GM23338 (cell line): ENCODE measurements around the gene KCNA1. TPM values are rescaled to one million over a fixed set of nuclear protein-coding genes. Genes with fewer than 3 reads are reported as not detected.

Source experiments
- ATAC-seq: fragments of 200-7000 bp; cut with Tn5 transposase; 3 replicates; pipeline ENCODE4 v1.9.1; 2020
- DNase-seq: peaks from one replicate; pipeline ENCODE4 v3.0.0-alpha.2; 2015; ENCODE audit warnings: low spot score
- H2AFZ ChIP-seq: fragments of 200-600 bp; sonication (generic); 2 replicates; pipeline ENCODE4 v1.8.0; 2016; ENCODE audit warnings: antibody characterized with exemption, mild to moderate bottlenecking, moderate library complexity
- H3F3A ChIP-seq: fragments of 200-600 bp; sonication (generic); replicated peaks from 2 replicates; pipeline ENCODE4 v1.8.0; 2017; ENCODE audit warnings: antibody characterized with exemption, mixed run types, low read depth
- H3K27ac ChIP-seq: fragments of 200-600 bp; sonication (generic); 2 replicates; pipeline ENCODE4 v1.6.1; 2016; ENCODE audit warnings: low read depth
- H3K27me3 ChIP-seq: fragments of 200-600 bp; sonication (generic); 2 replicates; pipeline ENCODE4 v1.8.0; 2016; ENCODE audit warnings: mild to moderate bottlenecking, mixed run types, moderate library complexity; ENCODE audit not compliant: insufficient read depth
- H3K36me3 ChIP-seq: fragments of 200-600 bp; sonication (generic); 2 replicates; pipeline ENCODE4 v1.8.0; 2016; ENCODE audit warnings: mild to moderate bottlenecking; ENCODE audit not compliant: insufficient read depth
- H3K4me1 ChIP-seq: fragments of 200-600 bp; sonication (generic); 2 replicates; pipeline ENCODE4 v1.8.0; 2016; ENCODE audit warnings: mild to moderate bottlenecking, moderate library complexity; ENCODE audit not compliant: insufficient read depth
- H3K4me2 ChIP-seq: fragments of 200-600 bp; sonication (generic); 2 replicates; pipeline ENCODE4 v1.7.1; 2017; ENCODE audit warnings: mixed run types
- H3K4me3 ChIP-seq: fragments of 200-600 bp; sonication (generic); 2 replicates; pipeline ENCODE4 v1.6.1; 2016; ENCODE audit warnings: mixed run types
- H3K79me2 ChIP-seq: fragments of 200-600 bp; sonication (generic); replicated peaks from 2 replicates; pipeline ENCODE4 v1.8.0; 2017; ENCODE audit warnings: mild to moderate bottlenecking; ENCODE audit not compliant: insufficient read depth
- H3K9me2 ChIP-seq: fragments of 200-600 bp; sonication (generic); 2 replicates; pipeline ENCODE4 v1.8.0; 2017; ENCODE audit not compliant: insufficient read depth
- H4K20me1 ChIP-seq: fragments of 200-600 bp; sonication (generic); replicated peaks from 2 replicates; pipeline ENCODE4 v1.8.0; 2017; ENCODE audit warnings: mild to moderate bottlenecking; ENCODE audit not compliant: insufficient read depth
- H3K27ac Mint-ChIP-seq: 2 replicates; pipeline ENCODE4 v1.8.0; 2020; ENCODE audit warnings: inconsistent platforms, mild to moderate bottlenecking, moderate library complexity, mixed read lengths
- H3K27me3 Mint-ChIP-seq: 3 replicates; pipeline ENCODE4 v1.8.0; 2022; ENCODE audit warnings: low read depth, mild to moderate bottlenecking, moderate library complexity, mixed read lengths, inconsistent platforms; ENCODE audit not compliant: insufficient read depth, poor library complexity
- H3K36me3 Mint-ChIP-seq: 3 replicates; pipeline ENCODE4 v1.8.0; 2021; ENCODE audit warnings: low read depth, mild to moderate bottlenecking, inconsistent platforms, moderate library complexity, mixed read lengths
- H3K4me1 Mint-ChIP-seq: 3 replicates; pipeline ENCODE4 v1.8.0; 2020; ENCODE audit warnings: mild to moderate bottlenecking, inconsistent platforms, mixed read lengths
- H3K4me3 Mint-ChIP-seq: 3 replicates; pipeline ENCODE4 v1.8.0; 2021; ENCODE audit warnings: moderate library complexity, mild to moderate bottlenecking, inconsistent platforms, mixed read lengths
- H3K9me3 Mint-ChIP-seq: 3 replicates; pipeline ENCODE4 v1.8.0; 2020; ENCODE audit warnings: moderate library complexity, mild to moderate bottlenecking, inconsistent platforms, mixed read lengths
- CREB1 ChIP-seq: fragments of 250-450 bp; sonication (Bioruptor Pico); IDR thresholded peaks from 2 replicates; pipeline ENCODE4 v1.5.0; 2020; ENCODE audit warnings: low read depth, mild to moderate bottlenecking, moderate library complexity
- EZH2 ChIP-seq: fragments of 200-600 bp; sonication (generic); IDR thresholded peaks from one replicate; pipeline ENCODE4 v1.8.0; 2017; ENCODE audit warnings: antibody characterized with exemption, mild to moderate bottlenecking, low read depth; ENCODE audit not compliant: unreplicated experiment
- EZH2phosphoT487 ChIP-seq: fragments of 200-600 bp; sonication (generic); IDR thresholded peaks from one replicate; pipeline ENCODE4 v1.8.1; 2018; ENCODE audit warnings: antibody characterized with exemption; ENCODE audit not compliant: unreplicated experiment
- NANOG ChIP-seq: IDR thresholded peaks from 2 replicates; pipeline ENCODE4 v1.6.1; 2016; ENCODE audit warnings: antibody characterized with exemption, borderline replicate concordance
- POLR2AphosphoS5 ChIP-seq: IDR thresholded peaks from 2 replicates; pipeline ENCODE4 v1.6.1; 2016; ENCODE audit warnings: antibody characterized with exemption, low read depth
- STAT1 ChIP-seq: IDR thresholded peaks from one replicate; pipeline ENCODE4 v1.6.1; 2016; ENCODE audit warnings: antibody characterized with exemption; ENCODE audit not compliant: unreplicated experiment
- ZNF114 ChIP-seq: fragments of 250-450 bp; sonication (Bioruptor Pico); IDR thresholded peaks from 2 replicates; pipeline ENCODE4 v1.5.0; 2020; ENCODE audit warnings: mild to moderate bottlenecking, moderate library complexity
- polyA plus RNA-seq: library from polyadenylated mRNA; unstranded; fragments of >200 nt; fragmentation: Nextera tagmentation; extraction: Ambion mirVana; gene quantifications from 2 replicates; pipeline ENCODE4 v1.2.1, GENCODE V29; 2016
- total RNA-seq: library from RNA; depleted of rRNA; stranded (reverse); fragments of >200 nt; shearing (Covaris generic); gene quantifications from 2 replicates; pipeline ENCODE4 v1.2.3, GENCODE V29; 2014
- TF ChIP-seq, protein P1 (sequence below): fragments of 250-450 bp; sonication (Bioruptor Pico); IDR thresholded peaks from 2 replicates; pipeline ENCODE4 v1.5.0; 2020; ENCODE audit warnings: mild to moderate bottlenecking, moderate library complexity

Gene KCNA1
- total and polyA plus RNA-seq, 2 experiments from 2014 or later: 0.10 to 1.2 TPM

- TF ChIP-seq EZH2: no peak
- no peak for TF ChIP-seq STAT1
- TF ChIP-seq, protein P1, sequence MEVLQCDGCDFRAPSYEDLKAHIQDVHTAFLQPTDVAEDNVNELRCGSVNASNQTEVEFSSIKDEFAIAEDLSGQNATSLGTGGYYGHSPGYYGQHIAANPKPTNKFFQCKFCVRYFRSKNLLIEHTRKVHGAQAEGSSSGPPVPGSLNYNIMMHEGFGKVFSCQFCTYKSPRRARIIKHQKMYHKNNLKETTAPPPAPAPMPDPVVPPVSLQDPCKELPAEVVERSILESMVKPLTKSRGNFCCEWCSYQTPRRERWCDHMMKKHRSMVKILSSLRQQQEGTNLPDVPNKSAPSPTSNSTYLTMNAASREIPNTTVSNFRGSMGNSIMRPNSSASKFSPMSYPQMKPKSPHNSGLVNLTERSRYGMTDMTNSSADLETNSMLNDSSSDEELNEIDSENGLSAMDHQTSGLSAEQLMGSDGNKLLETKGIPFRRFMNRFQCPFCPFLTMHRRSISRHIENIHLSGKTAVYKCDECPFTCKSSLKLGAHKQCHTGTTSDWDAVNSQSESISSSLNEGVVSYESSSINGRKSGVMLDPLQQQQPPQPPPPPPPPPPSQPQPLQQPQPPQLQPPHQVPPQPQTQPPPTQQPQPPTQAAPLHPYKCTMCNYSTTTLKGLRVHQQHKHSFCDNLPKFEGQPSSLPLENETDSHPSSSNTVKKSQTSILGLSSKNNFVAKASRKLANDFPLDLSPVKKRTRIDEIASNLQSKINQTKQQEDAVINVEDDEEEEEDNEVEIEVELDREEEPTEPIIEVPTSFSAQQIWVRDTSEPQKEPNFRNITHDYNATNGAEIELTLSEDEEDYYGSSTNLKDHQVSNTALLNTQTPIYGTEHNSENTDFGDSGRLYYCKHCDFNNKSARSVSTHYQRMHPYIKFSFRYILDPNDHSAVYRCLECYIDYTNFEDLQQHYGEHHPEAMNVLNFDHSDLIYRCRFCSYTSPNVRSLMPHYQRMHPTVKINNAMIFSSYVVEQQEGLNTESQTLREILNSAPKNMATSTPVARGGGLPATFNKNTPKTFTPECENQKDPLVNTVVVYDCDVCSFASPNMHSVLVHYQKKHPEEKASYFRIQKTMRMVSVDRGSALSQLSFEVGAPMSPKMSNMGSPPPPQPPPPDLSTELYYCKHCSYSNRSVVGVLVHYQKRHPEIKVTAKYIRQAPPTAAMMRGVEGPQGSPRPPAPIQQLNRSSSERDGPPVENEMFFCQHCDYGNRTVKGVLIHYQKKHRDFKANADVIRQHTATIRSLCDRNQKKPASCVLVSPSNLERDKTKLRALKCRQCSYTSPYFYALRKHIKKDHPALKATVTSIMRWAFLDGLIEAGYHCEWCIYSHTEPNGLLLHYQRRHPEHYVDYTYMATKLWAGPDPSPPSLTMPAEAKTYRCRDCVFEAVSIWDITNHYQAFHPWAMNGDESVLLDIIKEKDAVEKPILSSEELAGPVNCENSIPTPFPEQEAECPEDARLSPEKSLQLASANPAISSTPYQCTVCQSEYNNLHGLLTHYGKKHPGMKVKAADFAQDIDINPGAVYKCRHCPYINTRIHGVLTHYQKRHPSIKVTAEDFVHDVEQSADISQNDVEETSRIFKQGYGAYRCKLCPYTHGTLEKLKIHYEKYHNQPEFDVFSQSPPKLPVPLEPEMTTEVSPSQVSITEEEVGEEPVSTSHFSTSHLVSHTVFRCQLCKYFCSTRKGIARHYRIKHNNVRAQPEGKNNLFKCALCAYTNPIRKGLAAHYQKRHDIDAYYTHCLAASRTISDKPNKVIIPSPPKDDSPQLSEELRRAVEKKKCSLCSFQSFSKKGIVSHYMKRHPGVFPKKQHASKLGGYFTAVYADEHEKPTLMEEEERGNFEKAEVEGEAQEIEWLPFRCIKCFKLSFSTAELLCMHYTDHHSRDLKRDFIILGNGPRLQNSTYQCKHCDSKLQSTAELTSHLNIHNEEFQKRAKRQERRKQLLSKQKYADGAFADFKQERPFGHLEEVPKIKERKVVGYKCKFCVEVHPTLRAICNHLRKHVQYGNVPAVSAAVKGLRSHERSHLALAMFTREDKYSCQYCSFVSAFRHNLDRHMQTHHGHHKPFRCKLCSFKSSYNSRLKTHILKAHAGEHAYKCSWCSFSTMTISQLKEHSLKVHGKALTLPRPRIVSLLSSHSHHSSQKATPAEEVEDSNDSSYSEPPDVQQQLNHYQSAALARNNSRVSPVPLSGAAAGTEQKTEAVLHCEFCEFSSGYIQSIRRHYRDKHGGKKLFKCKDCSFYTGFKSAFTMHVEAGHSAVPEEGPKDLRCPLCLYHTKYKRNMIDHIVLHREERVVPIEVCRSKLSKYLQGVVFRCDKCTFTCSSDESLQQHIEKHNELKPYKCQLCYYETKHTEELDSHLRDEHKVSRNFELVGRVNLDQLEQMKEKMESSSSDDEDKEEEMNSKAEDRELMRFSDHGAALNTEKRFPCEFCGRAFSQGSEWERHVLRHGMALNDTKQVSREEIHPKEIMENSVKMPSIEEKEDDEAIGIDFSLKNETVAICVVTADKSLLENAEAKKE (CRISPR knock-in tag): no peak
- no peak for TF ChIP-seq ZNF114 (CRISPR knock-in tag)
- TF ChIP-seq CREB1 (CRISPR knock-in tag): no peak
These were observed 33.6 kb downstream of the KCNA1 start (continued) for GRCh38 chr12:4943067-4943937.

GRCh38 chr12:4943938-4944284, 34.2 kb downstream of the KCNA1 start:
- Histone ChIP-seq H4K20me1 (no peaks in the 10 kb centered on the region), H3K27me3 (no peaks in the 10 kb centered on the region), H3K79me2 (no peaks in the 10 kb centered on the region), H3K27ac (no peak overlapping the region), H3F3A (no peaks in the 10 kb centered on the region), H3K4me1 (no peaks in the 10 kb centered on the region), H3K4me3 (no peak overlapping the region), H2AFZ (no peak overlapping the region), H3K36me3 (no peaks in the 10 kb centered on the region), H3K4me2 (no peak overlapping the region), H3K9me2 (0 out of 2 replicates have a peak, but pooled peaks cover 8% of the 10 kb centered on the region)
- Mint-ChIP-seq H3K9me3 (no peaks in the 10 kb centered on the region; the same call in 2 of the 3 replicates), H3K4me3 (no peak overlapping the region), H3K27ac (no peak overlapping the region), H3K4me1 (no peaks in the 10 kb centered on the region), H3K27me3 (peaks cover 1% of the 10 kb centered on the region), H3K36me3 (no peaks in the 10 kb centered on the region)
- DNase-seq (no peak), ATAC-seq (no peak)
- TF ChIP-seq NANOG (no peak), CREB1 (CRISPR knock-in tag) (no peak), POLR2AphosphoS5 (no peak), EZH2phosphoT487 (no peak), STAT1 (no peak)
- TF ChIP-seq, protein P1 (CRISPR knock-in tag): no peak
